RPMI7951 (cell line): ENCODE measurements around the gene UBTD1. TPM values are rescaled to one million over a fixed set of nuclear protein-coding genes. Genes with fewer than 3 reads are reported as not detected.

Experiments
- DNase-seq: peaks from one replicate; pipeline ENCODE4 v3.0.0-alpha.2; 2012; ENCODE audit warnings: low read depth
- total RNA-seq: library from RNA; depleted of rRNA; stranded (reverse); fragments of >200 nt; shearing (Covaris generic); gene quantifications from 2 replicates; pipeline ENCODE4 v1.2.3, GENCODE V29; 2014

Gene UBTD1
- total RNA-seq, 1 experiment from 2014 or later, result 18.5 TPM

DNA sequence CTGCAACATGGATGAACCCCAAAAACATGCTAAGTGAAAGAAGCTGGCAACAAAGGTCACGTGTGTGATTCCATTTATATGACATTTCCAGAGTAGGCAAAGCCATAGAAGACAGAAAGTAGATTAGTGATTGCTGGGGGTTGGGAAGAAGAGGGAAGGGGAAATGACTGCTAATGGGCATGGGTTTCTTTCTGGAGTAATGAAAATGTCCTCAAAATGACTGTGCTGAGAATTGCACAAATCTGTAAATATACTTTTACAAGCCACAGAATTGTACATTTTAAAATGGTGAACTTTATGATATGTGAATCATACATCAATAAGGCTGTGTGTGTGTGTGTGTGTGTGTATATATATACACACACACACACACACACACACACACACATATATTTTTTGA lies 16.3 kb upstream of the UBTD1 start:
- no peak for DNase-seq

DNA sequence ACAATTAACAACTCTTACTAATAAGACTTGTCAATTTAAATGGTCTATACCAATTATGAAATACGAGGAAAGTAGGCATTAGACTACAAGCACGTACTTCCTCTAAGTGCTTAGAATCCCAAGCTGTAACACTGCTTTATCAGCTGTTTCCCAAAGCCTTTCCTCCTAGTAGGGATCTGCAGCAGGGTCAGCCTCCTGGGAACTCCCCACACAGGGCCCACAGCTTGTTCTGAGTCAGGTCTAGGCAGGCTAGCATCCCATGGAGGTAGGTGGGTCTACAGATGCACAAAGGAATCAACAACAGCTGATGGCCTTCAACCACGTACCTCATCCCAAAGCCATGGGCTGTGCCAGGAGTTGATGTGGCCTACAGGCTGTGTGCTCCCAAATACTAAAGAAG lies 15.2 kb upstream of the UBTD1 start:
- DNase-seq, result no peak

DNA sequence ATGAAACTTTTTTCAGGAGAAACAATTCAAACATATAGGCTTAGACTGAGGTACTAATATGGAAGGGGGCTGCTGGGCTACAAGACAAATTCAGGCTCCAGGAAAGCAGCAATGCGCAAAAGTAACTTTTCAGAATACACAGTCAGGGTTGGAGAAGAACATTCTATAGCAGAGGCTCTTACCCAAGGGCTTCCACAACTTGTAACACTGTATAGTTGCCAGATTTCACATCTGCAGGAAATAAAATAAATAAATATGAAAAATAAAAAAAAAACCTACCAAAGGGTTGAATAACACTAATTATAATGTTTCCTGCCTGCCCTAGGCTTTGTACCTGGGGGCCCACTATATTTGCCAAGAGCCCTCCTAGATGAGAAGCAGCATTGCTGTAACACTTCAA lies 14.8 kb upstream of the UBTD1 start:
- no peak for DNase-seq

DNA sequence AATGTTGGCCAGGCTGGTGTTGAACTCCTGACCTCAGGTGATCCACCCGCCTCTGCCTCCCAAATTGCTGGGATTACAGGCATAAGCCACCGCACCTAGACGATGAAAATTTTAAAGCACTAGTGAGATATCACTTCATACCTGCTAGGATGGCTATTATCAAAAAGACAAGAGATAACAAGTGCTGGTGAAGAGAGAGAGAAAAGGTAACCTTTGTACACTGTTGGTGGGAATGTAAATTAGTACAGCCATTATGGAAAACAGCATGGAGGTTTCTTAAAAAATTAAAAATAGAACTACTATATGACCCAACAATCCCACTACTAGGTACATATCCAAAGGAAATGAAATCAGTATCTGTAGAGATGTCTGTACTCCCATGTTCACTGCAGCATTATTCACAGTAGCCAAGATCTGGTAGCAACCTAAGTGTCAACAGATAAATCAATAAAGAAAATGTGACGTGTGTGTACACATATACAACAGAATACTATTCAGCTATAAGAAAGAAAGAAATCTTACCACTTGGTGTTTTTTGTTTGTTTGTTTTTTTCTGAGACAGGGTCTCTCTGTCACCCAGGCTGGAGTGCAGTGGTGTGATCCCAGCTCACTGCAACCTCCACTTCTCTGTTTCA lies 13.0 kb upstream of the UBTD1 start:
- no peak for DNase-seq

DNA sequence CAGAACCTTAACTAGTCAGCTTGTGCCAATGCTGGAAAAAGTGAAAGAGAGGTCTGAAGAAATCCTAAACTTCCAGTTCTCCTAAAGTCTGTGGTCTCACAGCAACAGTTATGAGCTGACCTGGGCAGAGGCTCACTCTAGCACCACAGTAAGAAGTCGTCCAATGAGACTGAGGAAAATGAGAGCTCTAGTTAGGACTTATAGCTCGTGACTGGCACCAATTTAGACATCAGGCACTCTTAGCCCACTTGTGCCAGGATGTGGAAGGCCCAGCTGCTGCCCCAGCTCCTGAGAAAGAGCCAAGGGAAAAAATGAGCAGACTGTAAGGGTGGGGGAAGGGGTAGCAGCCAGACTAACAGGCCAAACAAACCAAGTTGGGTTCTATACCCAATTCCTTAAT lies 8.1 kb upstream of the UBTD1 start:
- DNase-seq, result no peak

DNA sequence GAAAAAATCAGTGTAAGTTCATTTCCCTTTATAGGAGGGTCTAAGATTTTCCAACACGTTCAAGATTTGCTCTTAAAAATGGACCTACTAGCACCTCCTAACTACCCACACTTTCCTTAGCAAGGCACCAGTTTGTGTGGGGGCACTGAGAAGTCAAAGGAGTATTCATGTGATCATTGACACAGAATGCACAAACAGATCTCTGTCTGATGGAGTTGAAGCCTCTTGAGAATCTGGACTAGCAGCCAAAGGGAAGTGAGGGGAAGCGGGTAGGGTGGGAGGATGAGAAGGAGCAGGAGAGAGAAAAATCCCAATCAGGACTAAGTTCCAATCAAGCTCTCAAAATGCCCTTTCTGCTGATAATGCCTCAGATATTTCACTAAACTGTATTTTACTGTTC lies 4.6 kb upstream of the UBTD1 start:
- no peak for DNase-seq

DNA sequence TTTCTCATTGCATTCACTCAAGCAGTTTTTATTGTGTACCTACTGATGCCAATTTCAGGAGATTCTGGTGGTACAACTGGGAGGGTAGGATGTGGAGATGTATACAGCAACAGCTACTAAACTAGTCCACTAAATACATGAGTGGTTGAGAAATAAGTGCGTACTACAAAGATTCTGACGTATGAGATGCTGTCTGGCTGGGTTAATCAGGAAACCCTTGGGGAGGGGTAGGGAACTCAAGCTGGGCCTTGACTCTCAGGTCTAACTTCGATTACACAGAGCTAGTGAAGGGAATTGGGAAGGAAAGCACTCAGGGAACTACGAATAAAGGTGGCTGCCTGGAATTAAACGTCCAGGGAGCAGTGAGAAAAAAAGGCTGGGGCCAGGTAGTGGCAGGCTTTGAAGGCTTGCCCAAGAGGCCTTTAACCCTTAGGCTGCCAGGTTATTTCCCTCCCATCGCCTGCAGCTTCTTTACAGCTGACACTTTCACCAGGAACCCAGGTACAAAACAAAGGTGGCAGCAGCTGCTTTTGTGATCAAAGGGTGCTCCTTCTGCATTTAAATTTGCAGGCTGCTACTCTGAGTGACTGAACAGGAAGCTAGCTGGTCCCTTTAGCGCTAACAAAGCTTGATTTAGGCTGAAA lies 3.7 kb upstream of the UBTD1 start:
- DNase-seq, result no peak

DNA sequence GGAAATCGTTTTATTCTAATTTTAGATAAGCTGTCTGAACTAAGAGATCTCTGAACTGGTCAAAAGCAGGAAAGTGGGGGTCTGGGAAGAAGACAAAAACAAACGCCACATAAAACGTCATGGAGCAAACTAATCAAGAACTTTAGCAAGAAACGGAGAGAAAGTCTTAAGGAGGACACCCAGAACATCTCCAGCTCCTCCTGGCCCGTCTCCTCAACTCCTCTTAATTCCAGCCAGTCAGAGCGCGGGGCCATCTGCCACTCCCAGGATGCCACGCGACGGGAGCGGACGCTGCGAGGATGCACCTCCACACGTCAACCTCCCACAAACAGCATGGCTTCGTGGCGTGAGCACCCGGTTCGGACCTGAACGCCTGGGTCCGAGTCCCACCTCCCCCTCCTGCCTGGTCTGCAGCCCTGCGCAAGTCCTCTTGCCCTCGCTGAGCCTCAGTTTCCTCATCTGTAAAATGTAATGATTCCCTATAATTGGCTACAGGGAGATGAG lies 1.1 kb upstream of the UBTD1 start:
- peak; percentile 78 for DNase-seq

DNA sequence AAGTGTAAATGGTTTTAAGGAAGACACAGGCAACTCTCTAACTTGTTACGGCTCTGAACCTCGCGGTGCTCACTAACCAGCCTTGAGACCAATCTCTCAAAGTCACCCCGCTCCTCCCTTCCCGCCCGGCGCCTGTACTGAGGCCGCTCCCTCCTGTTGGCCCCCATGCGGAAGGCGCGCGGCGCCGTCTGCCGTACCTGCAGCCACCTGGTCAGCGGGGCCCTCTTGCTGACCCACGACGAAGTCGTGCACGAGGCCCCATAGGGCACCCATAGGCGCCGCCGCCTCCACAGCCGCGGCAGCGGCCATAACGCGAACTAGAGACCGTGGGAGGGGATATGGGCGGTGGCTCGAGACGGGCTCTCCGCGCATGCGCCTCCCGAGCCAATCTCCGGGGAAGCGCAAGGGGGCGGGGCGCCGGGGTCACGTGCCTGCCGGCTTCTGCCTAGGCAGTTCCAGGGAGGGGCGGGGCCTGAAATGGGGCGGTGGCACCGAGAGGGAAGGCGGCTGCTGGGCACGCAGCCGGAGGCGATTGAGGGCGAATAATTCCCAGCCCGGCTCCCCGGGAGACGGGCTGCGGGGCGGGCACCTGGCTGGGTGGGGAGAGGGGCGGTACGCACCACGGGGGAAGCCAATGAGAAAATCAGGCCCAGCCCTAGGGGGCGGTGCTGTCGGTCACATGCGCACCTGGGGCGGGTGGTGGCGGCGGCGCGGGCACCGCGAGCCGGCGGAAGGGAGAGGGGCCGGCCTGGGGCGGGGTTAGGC lies 466 bp upstream of the UBTD1 start, which contains the start of gene MMS19:
Gene MMS19, minus strand, starts transcription at position 347 of the 765 bp plus-strand sequence. Its CDS starts 38 bp downstream, at position 309.
- peak; percentile 95 for DNase-seq

DNA sequence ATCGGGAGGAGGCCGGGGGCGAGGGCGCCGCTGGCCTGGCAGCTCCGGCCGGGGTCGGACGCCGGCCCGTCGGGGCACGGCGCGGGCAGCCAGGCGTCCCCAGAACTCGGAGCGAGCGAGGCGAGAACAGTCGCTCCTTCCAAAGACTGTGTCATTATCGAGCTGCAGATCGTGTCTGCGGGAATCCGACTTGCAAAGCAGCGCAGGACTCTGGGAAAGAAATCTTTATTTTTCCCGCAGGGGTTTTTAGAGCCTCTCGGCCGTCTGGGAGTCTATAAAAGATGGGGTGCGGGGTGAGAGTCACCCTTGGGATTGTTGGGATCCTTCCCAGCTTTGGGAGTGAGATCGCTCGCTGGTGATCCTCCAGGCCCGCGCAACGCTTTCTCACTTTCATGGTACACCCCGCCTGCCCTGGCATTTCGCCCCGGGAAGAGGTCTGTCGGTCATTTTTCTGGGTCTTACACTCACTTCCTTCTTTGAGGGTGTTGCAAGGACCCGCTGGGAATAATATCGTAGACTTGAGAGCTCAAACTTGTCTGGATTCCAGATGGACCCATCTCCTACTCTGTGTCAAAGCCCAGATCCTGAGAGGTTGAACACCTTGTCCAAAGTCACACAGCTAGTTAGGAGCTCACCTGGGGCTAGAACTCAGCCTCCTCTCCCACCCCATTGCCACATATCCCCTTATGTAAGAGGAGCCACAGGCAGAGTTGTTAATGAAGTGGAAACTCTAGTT lies 1.0 kb downstream of the UBTD1 start:
- DNase-seq, result peak; percentile 62

DNA sequence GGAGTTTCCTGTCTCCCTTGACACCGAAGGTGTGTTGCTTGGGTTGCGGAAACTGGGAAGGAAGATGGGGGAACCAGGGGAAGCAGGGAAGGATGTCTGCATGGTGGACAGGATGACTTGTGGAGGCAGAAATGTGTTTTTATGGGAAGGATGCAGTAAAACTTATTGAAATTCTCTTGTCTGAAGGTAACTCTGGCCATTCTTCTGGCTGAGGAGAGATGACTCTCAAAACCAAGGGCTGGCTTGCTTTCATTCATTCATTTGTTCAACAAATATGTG lies 1.5 kb downstream of the UBTD1 start:
- DNase-seq, result no peak

DNA sequence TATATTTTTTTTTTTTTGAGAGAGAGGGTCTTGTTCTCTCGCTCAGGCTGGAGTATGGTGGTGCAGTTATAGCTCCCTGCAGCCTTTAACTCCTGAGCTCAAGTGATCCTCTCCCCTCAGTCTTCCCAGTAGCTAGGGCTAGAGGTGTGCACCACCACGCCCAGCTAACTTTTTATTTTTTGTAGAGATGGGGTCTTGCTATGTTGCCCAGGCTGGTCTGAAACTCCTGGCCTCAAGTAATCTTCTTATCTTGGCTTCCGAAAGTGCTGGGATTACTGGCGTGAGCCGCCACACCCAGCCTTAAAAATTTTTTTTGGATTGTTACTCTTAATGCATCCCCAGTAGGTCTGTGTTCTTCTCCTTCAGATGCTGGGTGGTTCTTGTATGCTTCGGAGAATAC lies 4.2 kb downstream of the UBTD1 start:
- no peak for DNase-seq

DNA sequence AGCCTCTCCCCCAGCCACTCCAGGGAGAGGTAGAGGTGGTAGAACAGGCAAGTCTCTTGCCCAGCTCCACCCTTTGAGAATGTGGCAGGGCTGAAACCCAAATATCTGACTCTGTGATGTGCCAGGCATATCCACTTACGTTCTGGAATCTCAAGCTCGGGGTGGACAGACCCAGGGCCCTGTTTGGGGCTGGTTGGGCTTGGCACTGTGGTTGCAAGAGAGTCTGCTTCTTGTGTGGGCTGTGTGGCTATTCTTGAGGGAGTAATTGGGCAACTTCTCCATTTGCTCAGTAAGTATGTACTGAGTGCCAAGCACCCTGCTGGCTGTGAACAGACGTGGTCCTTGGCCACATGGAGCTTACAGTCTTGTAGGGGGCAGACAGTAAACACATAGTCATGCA lies 4.7 kb downstream of the UBTD1 start:
- DNase-seq, result no peak

DNA sequence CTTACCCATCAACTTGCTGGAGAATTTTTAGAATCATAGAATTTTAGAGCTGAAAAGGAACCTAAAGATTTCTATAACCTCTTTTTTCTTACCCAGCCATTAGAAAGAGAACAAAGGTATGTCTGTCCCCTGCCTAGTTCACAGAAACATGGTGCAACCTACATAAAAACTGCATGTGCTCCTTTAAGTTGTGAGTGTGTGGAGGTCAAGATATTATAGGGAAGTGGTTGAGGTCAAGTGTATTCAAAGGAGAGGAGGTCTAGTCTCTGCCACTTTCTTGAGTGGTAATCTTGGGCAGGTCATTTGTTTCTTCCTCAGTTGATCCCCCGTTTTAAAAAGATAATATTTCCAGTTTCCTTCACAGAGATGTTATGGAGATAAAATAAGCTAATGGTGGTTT lies 6.4 kb downstream of the UBTD1 start:
- no peak for DNase-seq

DNA sequence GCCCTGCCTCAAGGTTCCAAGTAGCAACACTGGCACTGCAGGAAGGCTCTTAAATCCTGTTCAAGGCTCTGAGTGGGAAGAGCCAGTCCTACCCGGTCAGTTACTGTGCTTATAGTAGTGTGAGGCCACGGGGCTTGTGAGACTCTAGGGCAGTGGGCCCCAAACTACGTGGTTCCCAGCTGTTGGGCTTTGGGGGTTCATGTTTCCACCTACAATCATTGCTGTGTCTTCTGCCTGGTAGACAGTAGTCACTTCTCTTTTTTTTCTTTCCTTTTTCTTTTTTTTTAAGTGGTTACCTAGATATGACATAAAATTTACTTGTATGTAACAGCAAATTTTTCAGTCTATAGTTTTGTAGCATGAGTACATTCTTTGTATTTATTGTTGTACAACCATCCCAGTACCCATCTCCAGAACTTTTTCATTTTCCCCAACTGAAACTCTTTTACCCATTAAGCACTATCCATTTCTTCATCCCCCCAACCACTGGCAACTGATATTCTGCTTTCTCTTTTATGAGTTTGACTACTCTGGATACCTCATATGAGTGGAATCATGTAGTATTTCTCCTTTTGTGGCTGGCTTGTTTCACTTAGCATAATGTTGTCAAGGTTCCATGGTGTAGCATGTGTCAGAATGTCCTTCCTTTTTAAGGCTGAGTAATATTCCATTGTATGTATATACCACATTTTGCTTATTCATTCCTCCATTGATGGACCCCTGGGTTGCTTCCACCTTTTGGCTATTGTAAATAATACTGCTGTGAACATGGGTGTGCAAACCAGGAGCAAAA lies 7.7 kb downstream of the UBTD1 start:
- DNase-seq, result no peak

DNA sequence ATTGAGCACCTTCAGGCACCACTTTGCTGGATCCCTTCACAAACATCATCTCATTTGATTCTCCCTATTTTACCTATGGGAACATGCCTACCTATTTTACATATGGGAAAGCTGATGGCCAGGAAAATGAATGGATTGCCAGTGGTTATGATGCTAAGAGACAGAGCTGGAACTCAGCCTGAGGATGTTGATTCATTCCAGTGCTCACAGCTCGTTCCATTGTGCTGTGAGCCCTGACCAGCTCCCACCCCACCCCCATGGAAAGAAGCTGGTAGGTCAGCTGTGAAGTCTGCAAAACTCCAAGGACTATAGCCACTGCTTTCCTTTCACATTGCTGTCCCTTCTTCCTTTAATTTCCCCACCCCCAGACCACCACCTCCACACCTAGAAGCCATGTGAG lies 9.6 kb downstream of the UBTD1 start:
- peak; percentile 9 for DNase-seq

DNA sequence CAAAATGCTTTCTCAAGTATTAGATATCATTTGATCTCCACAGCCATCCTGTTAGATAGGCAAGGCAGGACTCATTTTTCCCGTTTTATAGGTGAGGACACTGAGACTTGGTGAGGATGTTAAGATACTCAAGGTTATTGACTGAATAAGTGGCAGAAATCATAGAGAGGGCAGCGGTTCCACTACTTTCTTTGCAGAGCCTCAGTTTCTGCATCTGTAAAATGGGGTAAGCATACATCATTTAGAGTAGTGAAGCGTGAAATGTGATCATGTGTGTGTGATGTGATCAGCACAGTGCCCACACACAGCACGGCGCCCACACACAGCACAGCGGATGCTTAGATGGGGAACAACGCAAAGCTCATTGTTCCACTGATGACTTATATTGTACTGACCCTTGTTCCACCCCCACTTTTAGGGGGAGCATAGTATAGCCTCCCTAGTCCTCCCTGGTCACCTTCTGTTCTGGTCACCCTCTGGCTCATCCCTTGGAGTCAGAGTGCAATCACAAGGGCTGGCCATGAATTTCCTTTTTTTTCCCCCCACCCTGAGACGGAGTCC lies 10.5 kb downstream of the UBTD1 start:
- no peak for DNase-seq

DNA sequence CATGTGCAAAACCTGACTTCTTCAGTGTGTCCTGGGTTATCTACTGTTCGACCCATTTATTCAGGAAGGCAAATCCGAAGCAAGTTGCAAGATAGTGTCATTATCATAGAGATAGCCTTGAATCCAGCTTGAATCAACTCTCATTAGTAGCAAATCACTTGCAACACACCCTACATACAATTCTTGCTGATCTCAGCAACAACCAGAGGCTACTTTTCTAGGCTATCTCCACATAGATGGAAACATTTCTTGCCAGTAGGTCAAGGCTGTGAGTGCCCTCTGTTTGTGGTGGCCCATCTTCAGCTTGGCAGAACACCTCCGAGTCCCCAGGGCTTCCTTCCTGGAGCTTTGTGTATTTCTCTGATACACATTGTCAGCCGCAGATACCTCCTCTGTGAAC lies 12.0 kb downstream of the UBTD1 start:
- no peak for DNase-seq

DNA sequence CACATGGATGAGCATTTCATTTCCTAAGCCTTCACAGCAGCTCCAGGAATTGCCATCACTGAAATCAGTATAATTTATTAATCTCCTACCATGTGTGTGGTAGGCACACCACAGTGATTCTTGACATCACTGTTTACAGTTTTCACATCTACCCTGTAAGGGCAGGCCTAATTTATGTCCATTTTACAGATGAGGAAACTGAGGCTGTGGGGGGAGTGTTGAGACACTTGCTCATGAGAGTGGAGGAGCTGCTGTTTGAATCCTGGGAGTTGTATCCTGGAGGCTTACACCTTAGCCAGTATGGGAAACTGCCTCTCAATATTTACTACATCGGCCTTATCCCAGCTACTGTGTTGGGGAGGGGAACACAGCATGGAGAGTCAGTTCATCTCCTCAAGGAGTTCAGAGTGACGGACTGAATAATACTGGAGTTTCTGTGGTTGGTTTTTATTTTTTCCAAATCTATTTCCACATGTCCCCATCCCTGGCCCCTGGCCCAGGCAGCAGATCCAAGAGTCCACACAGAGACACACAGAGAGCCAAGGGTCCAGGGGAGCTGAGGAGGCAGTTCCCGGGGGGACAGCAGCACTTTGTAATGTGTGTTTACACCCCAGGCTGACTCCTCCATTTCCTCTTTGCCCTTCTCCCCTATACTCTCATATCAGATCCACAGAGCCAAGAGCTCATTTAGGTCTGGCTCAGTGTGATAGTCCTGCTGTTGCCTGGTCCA lies 13.2 kb downstream of the UBTD1 start:
- DNase-seq, result no peak

DNA sequence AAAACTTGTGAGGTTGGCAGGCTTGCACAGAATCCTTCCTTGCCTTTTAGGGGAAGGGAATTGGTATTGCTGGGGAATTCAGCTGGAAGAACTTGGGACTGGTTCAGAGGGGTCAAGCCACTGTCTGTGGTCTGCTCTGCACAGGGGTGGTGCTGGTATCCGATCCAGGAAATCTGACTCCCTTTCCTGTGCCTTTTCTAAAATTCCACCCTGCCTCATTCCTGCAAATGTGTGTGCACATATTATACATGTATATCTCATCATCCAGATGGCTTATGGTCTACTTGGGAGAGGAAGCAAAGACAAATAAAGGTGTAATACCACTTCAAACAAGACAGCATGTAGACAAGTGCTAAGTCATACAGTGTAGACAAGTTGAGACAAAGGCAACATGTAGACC lies 14.3 kb downstream of the UBTD1 start:
- DNase-seq, result no peak

DNA sequence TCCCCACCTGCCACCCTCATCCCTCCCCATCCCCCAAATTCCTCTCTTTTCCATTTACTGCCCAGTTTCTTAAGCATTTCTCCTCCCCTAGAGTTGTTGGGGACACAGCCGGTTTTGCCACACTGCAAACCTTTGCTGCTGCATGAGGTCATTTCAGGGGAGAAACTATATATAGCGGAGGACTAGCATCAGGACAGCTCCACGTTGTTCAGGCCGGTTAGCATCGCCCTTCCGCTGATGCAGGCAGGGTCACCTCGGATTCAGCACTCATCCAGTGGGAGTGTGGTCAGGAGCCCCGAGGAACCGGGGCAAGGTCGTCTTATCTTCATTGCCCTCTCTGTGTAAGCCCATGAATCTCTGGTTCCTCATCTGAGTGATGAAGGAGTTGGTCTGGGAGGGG lies 15.6 kb downstream of the UBTD1 start:
- DNase-seq, result no peak
